GM12874 (cell line): Measurements from ENCODE around the gene DYSF.

ENCODE experiments used
- TF ChIP-seq, protein P1 (sequence below): IDR thresholded peaks from 2 replicates; pipeline ENCODE4 v1.5.1; 2011; ENCODE audit warnings: low read depth, mild to moderate bottlenecking, control low read depth, low read length, moderate library complexity; ENCODE audit not compliant: insufficient read depth

Gene DYSF

DNA sequence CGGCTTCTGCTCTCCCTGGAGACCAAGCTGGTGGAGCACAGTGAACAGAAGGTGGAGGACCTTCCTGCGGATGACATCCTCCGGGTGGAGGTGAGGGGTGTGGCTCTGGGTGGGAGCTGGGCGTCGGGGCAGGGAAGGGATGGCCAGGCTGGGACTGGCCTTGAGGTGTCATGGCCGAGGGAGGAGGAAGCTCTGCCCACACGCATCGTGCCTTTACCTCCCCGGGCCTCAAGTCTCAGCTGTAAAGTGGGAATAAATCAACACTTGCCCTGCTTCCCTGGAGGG lies 98.2 kb downstream of the DYSF start:
- TF ChIP-seq, protein P1, sequence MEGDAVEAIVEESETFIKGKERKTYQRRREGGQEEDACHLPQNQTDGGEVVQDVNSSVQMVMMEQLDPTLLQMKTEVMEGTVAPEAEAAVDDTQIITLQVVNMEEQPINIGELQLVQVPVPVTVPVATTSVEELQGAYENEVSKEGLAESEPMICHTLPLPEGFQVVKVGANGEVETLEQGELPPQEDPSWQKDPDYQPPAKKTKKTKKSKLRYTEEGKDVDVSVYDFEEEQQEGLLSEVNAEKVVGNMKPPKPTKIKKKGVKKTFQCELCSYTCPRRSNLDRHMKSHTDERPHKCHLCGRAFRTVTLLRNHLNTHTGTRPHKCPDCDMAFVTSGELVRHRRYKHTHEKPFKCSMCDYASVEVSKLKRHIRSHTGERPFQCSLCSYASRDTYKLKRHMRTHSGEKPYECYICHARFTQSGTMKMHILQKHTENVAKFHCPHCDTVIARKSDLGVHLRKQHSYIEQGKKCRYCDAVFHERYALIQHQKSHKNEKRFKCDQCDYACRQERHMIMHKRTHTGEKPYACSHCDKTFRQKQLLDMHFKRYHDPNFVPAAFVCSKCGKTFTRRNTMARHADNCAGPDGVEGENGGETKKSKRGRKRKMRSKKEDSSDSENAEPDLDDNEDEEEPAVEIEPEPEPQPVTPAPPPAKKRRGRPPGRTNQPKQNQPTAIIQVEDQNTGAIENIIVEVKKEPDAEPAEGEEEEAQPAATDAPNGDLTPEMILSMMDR = no peak

DNA sequence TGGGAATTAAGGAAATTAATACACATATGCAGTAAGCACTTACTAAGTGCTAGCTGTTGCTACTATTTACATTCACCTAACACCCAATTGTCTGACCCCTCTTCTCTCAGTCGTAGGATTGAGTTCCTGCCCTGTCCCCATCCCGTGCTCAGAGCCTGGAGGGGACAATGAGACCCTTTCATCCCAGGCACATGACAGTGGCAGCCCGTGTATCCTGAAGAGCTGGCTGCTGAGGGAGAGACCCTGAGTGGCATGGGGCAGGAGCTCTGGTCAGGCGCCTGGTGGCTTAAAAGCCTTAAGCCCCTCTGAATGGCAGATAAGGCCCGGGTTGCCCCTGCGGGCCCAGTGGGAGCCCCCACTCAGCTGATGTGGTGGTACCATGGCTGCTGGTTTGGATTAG lies 99.0 kb downstream of the DYSF start:
- TF ChIP-seq, protein P1 = no peak

DNA sequence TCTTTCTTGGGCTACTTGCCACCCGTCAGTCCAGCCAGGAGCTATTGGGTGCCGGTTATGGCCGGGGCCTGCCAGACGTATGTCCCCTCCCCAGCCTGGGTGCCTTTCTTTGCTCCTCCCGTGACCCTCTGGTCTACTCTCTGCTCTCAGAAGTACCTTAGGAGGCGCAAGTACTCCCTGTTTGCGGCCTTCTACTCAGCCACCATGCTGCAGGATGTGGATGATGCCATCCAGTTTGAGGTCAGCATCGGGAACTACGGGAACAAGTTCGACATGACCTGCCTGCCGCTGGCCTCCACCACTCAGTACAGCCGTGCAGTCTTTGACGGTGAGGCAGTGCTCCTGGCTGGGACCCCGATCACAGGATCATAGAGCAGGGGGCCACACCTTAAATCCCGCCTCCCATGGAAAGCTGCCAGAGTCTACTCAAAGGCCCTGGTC lies 99.5 kb downstream of the DYSF start:
- TF ChIP-seq, protein P1 = no peak

DNA sequence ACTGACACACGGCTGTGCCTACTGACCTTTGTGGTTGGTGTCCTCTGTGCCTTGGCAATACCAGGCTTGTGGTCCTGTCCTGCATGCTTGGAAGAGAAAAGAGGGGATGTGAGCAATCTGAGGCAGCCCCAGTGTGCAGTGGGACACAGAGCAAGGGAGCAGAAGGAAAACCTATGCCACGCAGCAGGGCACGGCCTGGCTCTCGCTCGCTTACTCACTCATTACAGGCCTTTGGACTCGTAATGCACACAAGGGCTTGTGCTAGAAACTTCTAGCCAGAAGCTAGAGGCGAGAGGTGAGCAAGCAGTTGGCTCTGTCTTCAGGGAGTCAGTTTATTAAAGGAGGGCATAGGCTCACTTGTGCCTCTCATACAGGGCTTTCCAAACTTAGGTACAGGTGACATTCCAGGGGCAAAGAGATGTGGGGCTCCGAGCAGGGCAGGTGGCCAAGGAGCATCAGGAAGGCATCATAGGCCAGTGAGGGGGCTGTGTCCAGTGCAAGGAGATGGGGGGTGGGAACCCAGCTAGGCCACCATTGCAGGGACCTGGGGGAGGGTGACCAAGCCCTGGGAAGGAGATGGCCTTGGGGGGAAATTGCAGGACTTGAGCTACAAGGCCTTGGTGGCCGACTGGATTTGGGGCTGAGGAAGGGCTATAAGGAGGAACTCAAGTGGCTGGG lies 100.8 kb downstream of the DYSF start:
- TF ChIP-seq, protein P1 = no peak

DNA sequence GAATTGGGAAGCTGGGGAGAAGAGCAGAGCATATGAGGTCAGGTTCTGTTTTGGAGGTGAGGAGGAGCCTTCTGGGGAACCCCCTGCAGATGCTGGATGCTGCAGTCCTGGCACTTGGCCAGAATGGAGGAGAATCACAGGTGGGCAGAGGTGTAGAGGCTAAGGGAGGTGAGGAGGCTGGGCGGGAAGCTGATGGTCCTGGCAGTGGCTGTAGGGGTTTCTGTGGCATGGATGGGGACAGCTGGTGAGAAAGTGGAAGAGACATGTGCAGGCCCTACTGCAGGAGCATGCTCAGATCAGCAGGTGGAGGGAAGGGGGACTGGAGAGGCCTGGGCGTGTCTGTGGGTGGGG lies 101.3 kb downstream of the DYSF start:
- TF ChIP-seq, protein P1 = no peak

DNA sequence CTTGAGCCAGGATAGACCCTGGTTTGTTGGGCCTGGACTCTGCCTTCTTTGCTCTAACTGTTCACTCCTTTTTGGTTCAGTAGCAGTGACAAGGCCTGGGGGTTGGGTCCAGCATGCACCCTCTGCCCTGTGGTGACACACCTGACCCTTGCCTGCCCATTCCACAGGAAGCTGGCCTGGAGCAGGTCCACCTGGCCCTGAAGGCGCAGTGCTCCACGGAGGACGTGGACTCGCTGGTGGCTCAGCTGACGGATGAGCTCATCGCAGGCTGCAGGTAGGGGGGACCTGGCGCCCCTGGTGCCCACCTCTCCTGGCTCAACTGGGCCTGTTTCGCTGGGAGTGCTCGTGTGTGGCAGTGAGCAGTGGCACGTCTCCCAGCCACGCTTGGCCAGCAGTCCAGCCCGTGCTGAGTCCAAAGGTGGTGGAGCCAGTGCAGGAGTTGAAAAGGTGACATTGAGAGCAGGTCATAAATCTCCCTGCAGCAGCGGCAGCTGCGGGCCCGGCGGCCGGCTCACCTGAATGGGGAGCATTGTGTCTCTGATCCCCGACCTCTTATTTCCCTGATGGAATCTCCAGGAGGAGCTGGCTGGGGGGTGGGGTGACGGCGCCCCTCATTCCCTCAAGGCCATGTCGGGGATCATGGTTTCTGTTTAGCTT lies 102.6 kb downstream of the DYSF start:
- TF ChIP-seq, protein P1 = no peak

DNA sequence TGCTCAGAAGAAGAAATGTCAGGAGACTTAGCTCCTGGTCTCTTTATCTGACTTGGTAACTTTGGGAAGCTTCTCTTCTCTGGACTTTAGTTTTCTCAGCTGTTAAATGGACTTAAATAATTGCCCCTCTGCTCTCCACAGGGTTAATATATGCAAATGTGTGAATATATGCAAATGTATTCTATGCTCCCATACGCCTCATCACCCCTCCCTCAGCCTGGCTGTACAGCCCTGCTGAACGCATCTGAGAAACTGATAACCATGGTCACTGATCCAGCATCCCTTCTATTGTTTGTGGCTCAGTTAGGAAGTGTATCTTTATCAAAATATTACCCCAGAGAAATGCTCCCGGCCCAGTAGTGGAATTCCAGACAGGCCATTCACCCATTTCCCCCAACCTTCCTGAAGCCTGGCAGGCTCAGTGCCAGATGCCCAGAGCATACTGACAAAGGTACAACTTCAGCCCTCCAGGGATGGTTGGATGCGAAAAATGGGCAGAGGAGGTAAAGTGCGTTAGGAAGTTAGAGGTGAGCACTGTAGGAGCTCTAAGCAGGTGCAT lies 103.4 kb downstream of the DYSF start:
- TF ChIP-seq, protein P1 = no peak
